Small intestine (tissue), 7 donors: Measurements from ENCODE around the gene YAP1. TPM values are rescaled to one million over a fixed set of nuclear protein-coding genes. Genes with fewer than 3 reads are reported as not detected.

Source experiments
- DNase-seq, 2 donors: peaks; one replicate each; pipeline versions ENCODE4 v3.0.0 to v3.0.0-alpha.2; 2013
- FAIRE-seq: peaks from 2 replicates; lab custom pipeline; 2012; peaks lifted over from hg19 to GRCh38; lab: Jason Lieb, UNC
- H3K27ac ChIP-seq, 3 donors: one replicate each; pipeline ENCODE4 v1.5.1; 2013; ENCODE audit warnings: low read length in 2 of 3, mild to moderate bottlenecking in 2 of 3, control low read depth in 1 of 3, inconsistent platforms in 1 of 3, low read depth in 1 of 3, moderate library complexity in 1 of 3
- H3K27me3 ChIP-seq, 3 donors: one replicate each; pipeline ENCODE4 v1.6.1; 2013; ENCODE audit warnings: low read length in 3 of 3, inconsistent platforms in 1 of 3; ENCODE audit not compliant: control insufficient read depth in 3 of 3, insufficient read depth in 3 of 3
- H3K36me3 ChIP-seq, 3 donors: one replicate each; pipeline ENCODE4 v1.6.1; 2013; ENCODE audit warnings: low read length in 3 of 3, inconsistent platforms in 1 of 3, low read depth in 1 of 3, mild to moderate bottlenecking in 1 of 3, moderate library complexity in 1 of 3; ENCODE audit not compliant: control insufficient read depth in 3 of 3, insufficient read depth in 2 of 3
- H3K4me1 ChIP-seq, 3 donors: one replicate each; pipeline ENCODE4 v1.6.1; 2013; ENCODE audit warnings: low read length in 2 of 3, inconsistent platforms in 1 of 3, low read depth in 1 of 3, mild to moderate bottlenecking in 1 of 3, moderate library complexity in 1 of 3; ENCODE audit not compliant: control insufficient read depth in 3 of 3, insufficient read depth in 2 of 3
- H3K4me3 ChIP-seq, 3 donors: one replicate each; pipeline ENCODE4 v1.5.1; 2013; ENCODE audit warnings: low read length in 3 of 3, control low read depth in 1 of 3, inconsistent platforms in 1 of 3, low read depth in 1 of 3, mild to moderate bottlenecking in 1 of 3, moderate library complexity in 1 of 3
- H3K9me3 ChIP-seq, 2 donors: one replicate each; pipeline ENCODE4 v1.6.1; 2013; ENCODE audit warnings: low read depth in 1 of 2, low read length in 1 of 2; ENCODE audit not compliant: control insufficient read depth in 2 of 2, insufficient read depth in 1 of 2
- WGBS, 3 donors: extraction: QIAGEN DNeasy Blood & Tissue Kit; methylation state at CpG; one replicate each; pipeline ENCODE4 v1.1.7; 2013; 5-methylcytosine and 5-hydroxymethylcytosine counted together
- polyA plus RNA-seq, 4 donors: library from polyadenylated mRNA; stranded (reverse) in 3 of 4; unstranded in 1 of 4; fragments of 200-250 nt in 3 of 4; fragments of 120-200 nt in 1 of 4; gene quantifications; one replicate each; pipeline versions ENCODE4 v1.2.1 to v1.2.3, GENCODE V29; 2013
- donor health status: healthy with polysubstance abuse.
- donor health status: control.
- donor health status: control.
- donor health status: Bipolar disorder and iron deficiency.
- donor health status: healthy.

The YAP1 gene
- polyA plus RNA-seq, 4 donors, result 14.1 to 79.4 (median 19.8) TPM

- peaks cover 0 to 3% (median 0%) of the 10 kb centered on the region in 3 donors for H3K36me3 ChIP-seq
- 1 to 2% (median 2%) methylated on average over 20 of the region's 20 CpGs for WGBS, 3 donors
- peak overlapping the region; percentile 90 to 94 (median 90) for H3K4me3 ChIP-seq
- DNase-seq (peak; percentile 91 to 94), FAIRE-seq (peak; percentile 55)
- H3K27me3 ChIP-seq, result peaks cover 0 to 1% (median 0%) of the 10 kb centered on the region in 3 donors
- peaks cover 0 to 19% (median 2%) of the 10 kb centered on the region in 3 donors for H3K4me1 ChIP-seq
- no peaks in the 10 kb centered on the region for H3K9me3 ChIP-seq
- H3K27ac ChIP-seq, result peak overlapping the region; percentile 92 to 99 (median 93)
These were observed 1.7 kb downstream of the YAP1 start for GRCh38 chr11:102111787-102112508.

DNA sequence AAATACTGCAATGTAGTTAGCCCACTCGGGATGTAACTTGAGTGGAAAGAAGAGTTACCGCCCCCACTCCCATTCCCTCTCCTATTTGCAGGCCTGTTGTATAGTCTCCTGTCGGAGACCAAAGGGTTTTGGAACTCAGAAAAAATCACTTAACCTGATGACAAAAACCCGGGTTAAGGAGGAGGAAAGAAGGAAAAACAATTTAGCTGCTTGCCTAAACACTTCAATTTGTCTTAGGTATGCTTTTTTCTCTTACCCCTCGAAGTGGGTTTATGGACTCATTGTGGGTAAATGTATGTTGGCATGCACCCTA is 2.2 kb downstream of the YAP1 start:
- DNase-seq (peak; percentile 21 to 48), FAIRE-seq (no peak)
- H3K27ac ChIP-seq, result peak overlapping the region; percentile 80 to 93 (median 92)
- H3K4me3 ChIP-seq, result peak overlapping the region in 2 of 3 donors; percentile 90 to 94
- H3K4me1 ChIP-seq, result peaks cover 2 to 23% (median 2%) of the 10 kb centered on the region in 3 donors
- H3K9me3 ChIP-seq, result no peaks in the 10 kb centered on the region
- H3K27me3 ChIP-seq, result peaks cover 0 to 1% (median 0%) of the 10 kb centered on the region in 3 donors
- WGBS, 3 donors, result 5 to 11% (median 10%) methylated on average over 5 of the region's 5 CpGs
- H3K36me3 ChIP-seq, result peaks cover 0 to 3% (median 0%) of the 10 kb centered on the region in 3 donors

DNA sequence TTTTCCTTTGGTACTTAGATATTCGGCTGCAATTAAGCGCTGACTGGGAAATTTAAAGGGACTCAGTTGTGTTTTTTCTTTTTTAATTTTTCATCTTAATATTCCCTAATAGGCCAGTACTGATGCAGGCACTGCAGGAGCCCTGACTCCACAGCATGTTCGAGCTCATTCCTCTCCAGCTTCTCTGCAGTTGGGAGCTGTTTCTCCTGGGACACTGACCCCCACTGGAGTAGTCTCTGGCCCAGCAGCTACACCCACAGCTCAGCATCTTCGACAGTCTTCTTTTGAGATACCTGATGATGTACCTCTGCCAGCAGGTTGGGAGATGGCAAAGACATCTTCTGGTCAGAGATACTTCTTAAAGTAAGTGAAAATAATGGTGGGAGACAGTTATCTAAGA is 3.8 kb downstream of the YAP1 start:
- FAIRE-seq (no peak), DNase-seq (no peak)
- peak overlapping the region in 1 of 3 donors; percentile 14 for H3K27ac ChIP-seq
- 50 to 61% (median 54%) methylated on average over 4 of the region's 4 CpGs for WGBS, 3 donors
- H3K36me3 ChIP-seq, result peaks cover 0 to 7% (median 2%) of the 10 kb centered on the region in 3 donors
- no peak overlapping the region for H3K4me3 ChIP-seq
- no peaks in the 10 kb centered on the region for H3K9me3 ChIP-seq
- peaks cover 2 to 34% (median 4%) of the 10 kb centered on the region in 3 donors for H3K4me1 ChIP-seq
- no peaks in the 10 kb centered on the region for H3K27me3 ChIP-seq

GRCh38 chr11:102115557-102115956 is 5.3 kb downstream of the YAP1 start:
- Histone ChIP-seq H3K4me1 (peaks cover 2 to 38% (median 8%) of the 10 kb centered on the region in 3 donors), H3K4me3 (no peak overlapping the region), H3K27ac (peak overlapping the region in 1 of 3 donors; percentile 51), H3K9me3 (no peaks in the 10 kb centered on the region), H3K36me3 (peaks cover 0 to 7% (median 2%) of the 10 kb centered on the region in 3 donors), H3K27me3 (no peaks in the 10 kb centered on the region)
- DNase-seq (peak; percentile 73 to 86), FAIRE-seq (no peak)

DNA sequence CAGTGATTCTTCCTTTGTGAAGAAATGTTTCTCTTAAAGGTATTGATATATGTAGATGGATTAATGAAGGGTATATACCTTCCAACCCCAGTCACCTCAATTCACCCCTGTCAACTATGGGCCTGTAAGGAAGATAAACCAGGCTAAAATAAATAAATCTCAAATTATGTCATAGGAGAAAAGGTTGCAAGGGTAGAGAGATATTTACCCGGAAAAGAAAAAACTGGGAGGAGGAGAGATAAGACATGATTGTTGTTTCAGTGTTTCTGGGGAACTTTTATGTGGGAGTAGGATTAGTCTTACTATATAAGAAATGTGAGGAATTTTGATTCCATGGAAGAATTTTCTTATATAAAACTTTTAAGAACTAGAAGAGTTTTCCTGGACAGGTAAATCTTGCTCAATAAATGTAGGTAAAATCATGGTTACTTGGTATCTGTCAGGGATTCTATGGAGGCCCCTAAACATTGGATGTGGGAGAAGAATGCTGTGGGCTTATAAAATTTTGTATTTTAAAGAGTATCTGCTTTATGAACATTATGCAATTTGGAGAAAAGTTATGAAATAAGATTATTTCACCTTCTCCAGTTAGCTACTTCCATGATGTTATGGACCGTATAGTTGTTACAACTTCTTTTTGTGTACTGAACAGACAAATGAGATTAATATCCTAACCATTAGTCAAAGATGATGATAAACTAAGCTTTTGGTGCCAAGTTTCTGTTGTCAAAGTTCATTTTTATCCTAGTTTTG is 6.4 kb downstream of the YAP1 start:
- DNase-seq (peak in 1 of 2 donors; percentile 45), FAIRE-seq (no peak)
- H3K36me3 ChIP-seq, result peaks cover 0 to 7% (median 2%) of the 10 kb centered on the region in 3 donors
- WGBS, 3 donors, result 40 to 47% (median 46%) methylated on average over 2 of the region's 2 CpGs
- no peaks in the 10 kb centered on the region for H3K9me3 ChIP-seq
- no peaks in the 10 kb centered on the region for H3K27me3 ChIP-seq
- peaks cover 2 to 38% (median 8%) of the 10 kb centered on the region in 3 donors for H3K4me1 ChIP-seq
- H3K4me3 ChIP-seq, result no peak overlapping the region
- H3K27ac ChIP-seq, result peak overlapping the region in 1 of 3 donors; percentile 51

- Histone ChIP-seq H3K4me1 (peaks cover 2 to 38% (median 8%) of the 10 kb centered on the region in 3 donors), H3K27ac (peak overlapping the region in 1 of 3 donors; percentile 51), H3K36me3 (peaks cover 0 to 16% (median 2%) of the 10 kb centered on the region in 3 donors), H3K27me3 (no peaks in the 10 kb centered on the region), H3K9me3 (peaks cover 0 to 2% of the 10 kb centered on the region in 2 donors), H3K4me3 (no peak overlapping the region)
- 12 to 23% (median 17%) methylated on average over 4 of the region's 4 CpGs for WGBS, 3 donors
- FAIRE-seq (no peak), DNase-seq (peak in 1 of 2 donors; percentile 26)
These were observed 7.3 kb downstream of the YAP1 start for GRCh38 chr11:102117472-102118113.

DNA sequence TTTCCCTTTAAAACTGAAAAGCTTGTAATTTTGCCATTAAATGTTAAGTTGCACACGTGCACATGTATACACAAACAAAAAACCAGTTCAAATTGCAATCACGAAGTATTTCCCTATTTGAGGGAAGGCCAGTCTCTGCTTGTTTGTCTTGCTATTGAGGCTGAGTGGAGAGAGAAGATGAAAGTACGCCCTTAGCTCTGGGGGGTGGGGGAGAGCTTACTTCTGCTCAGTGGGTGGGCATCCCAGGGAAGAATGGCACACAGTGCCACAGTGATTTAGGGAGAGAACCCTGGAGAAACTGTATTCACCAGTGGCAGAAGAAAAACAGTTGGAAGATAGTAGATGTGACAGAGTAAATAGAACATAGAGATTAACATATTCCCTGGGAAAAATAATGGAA is 8.7 kb downstream of the YAP1 start:
- DNase-seq (no peak), FAIRE-seq (no peak)
- Histone ChIP-seq H3K27ac (no peak overlapping the region), H3K4me3 (no peak overlapping the region), H3K4me1 (peaks cover 2 to 37% (median 8%) of the 10 kb centered on the region in 3 donors), H3K36me3 (peaks cover 0 to 17% (median 2%) of the 10 kb centered on the region in 3 donors), H3K27me3 (no peaks in the 10 kb centered on the region), H3K9me3 (peaks cover 0 to 7% of the 10 kb centered on the region in 2 donors)
- 34 to 41% (median 36%) methylated on average over 3 of the region's 3 CpGs for WGBS, 3 donors

- Histone ChIP-seq H3K27ac (no peak overlapping the region), H3K9me3 (peaks cover 0 to 9% of the 10 kb centered on the region in 2 donors), H3K4me1 (peaks cover 2 to 29% (median 8%) of the 10 kb centered on the region in 3 donors), H3K36me3 (peaks cover 0 to 19% (median 2%) of the 10 kb centered on the region in 3 donors), H3K27me3 (no peaks in the 10 kb centered on the region), H3K4me3 (no peak overlapping the region)
- WGBS, 3 donors, result 34 to 44% (median 38%) methylated on average over 4 of the region's 4 CpGs
- DNase-seq (no peak), FAIRE-seq (no peak)
These were observed 9.8 kb downstream of the YAP1 start for GRCh38 chr11:102119997-102120396.
